Stimulated activated CD4-positive, alpha-beta T cell treated with anti-CD3 and anti-CD28 coated beads, Interleukin-1b, Interleukin-23, amount 100 ng/mL, for 24 hours (primary cell): ENCODE results near the gene TMEM107.
"Not testable (repeated sequence)": the region's sequence is repeated elsewhere in the genome, so short reads cannot be mapped to it uniquely, and the experiment has no call there.

Experiments used
- DNase-seq, 4 experiments: peaks; one replicate each; pipeline ENCODE4 v3.0.0-alpha.2; 2020; ENCODE audit warnings: low read depth in 4 of 4, low spot score in 1 of 4

Gene TMEM107

GRCh38 chr17:8189711-8190477 is 13.7 kb upstream of the TMEM107 start, which contains the start of gene BORCS6:
Gene BORCS6 (minus strand): TSS chr17:8190180. CDS start chr17:8190140, 40 bp downstream.
- peak; percentile 75 to 94 (median 88) for DNase-seq

- DNase-seq: no peak
These were observed 13.0 kb upstream of the TMEM107 start for GRCh38 chr17:8189041-8189710.

- no peak for DNase-seq
These were observed 12.2 kb upstream of the TMEM107 start for GRCh38 chr17:8188263-8188839.

- DNase-seq: peak; percentile 75 to 91 (median 85)
These were observed 11.5 kb upstream of the TMEM107 start for GRCh38 chr17:8187517-8188262.

GRCh38 chr17:8186787-8187516 is 10.8 kb upstream of the TMEM107 start:
- DNase-seq: peak; percentile 88 to 98 (median 97)

GRCh38 chr17:8186446-8186786 is 10.2 kb upstream of the TMEM107 start:
- no peak for DNase-seq

GRCh38 chr17:8185582-8186445 is 9.6 kb upstream of the TMEM107 start:
- peak; percentile 84 to 97 (median 89) for DNase-seq

GRCh38 chr17:8176998-8177731 is 985 bp upstream of the TMEM107 start:
- DNase-seq: no peak

GRCh38 chr17:8175795-8176196 is 384 bp downstream of the TMEM107 start:
- DNase-seq: no peak

GRCh38 chr17:8173871-8174322 is 2.3 kb downstream of the TMEM107 start:
- no peak for DNase-seq

GRCh38 chr17:8173056-8173870 is 2.9 kb downstream of the TMEM107 start:
- DNase-seq: peak in 1 of 4 experiments; percentile 74

- not testable (repeated sequence) for DNase-seq
These were observed 6.0 kb downstream of the TMEM107 start for GRCh38 chr17:8170186-8170585.

GRCh38 chr17:8167526-8167925 is 8.7 kb downstream of the TMEM107 start:
- no peak for DNase-seq

GRCh38 chr17:8166731-8167130 is 9.4 kb downstream of the TMEM107 start:
- DNase-seq: no peak

- DNase-seq: no peak
These were observed 11.4 kb downstream of the TMEM107 start for GRCh38 chr17:8164815-8165131.

- DNase-seq: peak in 2 of 4 experiments; percentile 68 to 80
These were observed 12.0 kb downstream of the TMEM107 start for GRCh38 chr17:8163978-8164814.
